A673 (cell line): ENCODE measurements around the gene PXDN.

Source experiments
- EZH2 ChIP-seq: fragments of 200-600 bp; sonication (generic); IDR thresholded peaks from 2 replicates; pipeline ENCODE4 v1.6.1; 2017; ENCODE audit warnings: borderline replicate concordance, low read depth, mild to moderate bottlenecking, mixed read lengths, antibody characterized with exemption, low read length; ENCODE audit not compliant: poor library complexity, severe bottlenecking
- TF ChIP-seq, protein P1 (sequence below): fragments of 300-800, 200-600 bp; sonication (generic); conservative IDR thresholded peaks from 2 replicates; pipeline ENCODE4 v1.5.1; 2017; ENCODE audit warnings: low read depth, mild to moderate bottlenecking, antibody characterized with exemption, low read length, moderate library complexity, mixed read lengths

DNA sequence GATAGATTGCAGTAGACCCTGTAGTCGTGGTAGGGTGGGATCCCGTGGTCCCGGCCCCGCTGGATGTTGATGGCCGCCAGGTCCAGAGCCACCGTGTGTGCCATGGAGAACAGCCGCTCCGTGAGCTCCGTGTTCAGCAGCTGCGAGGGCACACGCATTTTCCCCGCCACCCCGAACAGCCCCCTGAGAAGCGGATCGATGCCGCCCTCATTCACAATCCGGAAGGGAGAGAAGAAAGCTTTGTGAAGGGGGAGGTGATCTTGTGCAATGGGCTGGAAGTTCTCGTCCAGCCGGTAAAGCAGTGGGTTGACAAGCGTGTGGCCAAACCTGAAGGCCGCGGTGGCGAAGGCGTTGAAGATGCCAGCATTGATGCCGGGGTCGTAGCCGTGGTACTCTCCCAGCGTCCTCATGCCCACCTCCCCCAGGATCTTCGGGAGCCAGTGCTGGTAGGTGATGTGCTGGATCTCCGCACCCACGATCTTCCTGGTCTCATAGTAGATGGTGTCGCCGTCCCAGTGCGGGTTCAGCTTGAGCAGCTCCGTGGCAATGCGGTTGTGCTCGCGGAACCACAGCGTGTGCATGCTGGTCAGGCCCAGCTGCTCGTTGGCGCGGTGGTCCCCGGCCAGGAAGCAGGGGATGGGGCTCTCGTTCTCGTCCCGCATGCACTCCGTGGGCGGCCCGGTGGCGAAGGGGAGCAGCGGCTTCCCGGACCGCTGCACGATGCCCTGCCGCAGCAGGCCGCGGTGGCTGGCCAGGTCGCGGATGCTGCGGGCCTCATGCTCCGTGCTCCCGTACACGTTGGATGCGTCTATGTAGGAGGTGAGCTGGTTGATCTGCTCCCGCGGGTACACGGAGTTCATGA, 95.8 kb downstream of the PXDN start:
- TF ChIP-seq, protein P1, sequence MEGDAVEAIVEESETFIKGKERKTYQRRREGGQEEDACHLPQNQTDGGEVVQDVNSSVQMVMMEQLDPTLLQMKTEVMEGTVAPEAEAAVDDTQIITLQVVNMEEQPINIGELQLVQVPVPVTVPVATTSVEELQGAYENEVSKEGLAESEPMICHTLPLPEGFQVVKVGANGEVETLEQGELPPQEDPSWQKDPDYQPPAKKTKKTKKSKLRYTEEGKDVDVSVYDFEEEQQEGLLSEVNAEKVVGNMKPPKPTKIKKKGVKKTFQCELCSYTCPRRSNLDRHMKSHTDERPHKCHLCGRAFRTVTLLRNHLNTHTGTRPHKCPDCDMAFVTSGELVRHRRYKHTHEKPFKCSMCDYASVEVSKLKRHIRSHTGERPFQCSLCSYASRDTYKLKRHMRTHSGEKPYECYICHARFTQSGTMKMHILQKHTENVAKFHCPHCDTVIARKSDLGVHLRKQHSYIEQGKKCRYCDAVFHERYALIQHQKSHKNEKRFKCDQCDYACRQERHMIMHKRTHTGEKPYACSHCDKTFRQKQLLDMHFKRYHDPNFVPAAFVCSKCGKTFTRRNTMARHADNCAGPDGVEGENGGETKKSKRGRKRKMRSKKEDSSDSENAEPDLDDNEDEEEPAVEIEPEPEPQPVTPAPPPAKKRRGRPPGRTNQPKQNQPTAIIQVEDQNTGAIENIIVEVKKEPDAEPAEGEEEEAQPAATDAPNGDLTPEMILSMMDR = no peak
- no peak for TF ChIP-seq EZH2
